A375 (cell line): ENCODE measurements around the gene OTUD7B. TPM values are rescaled to one million over a fixed set of nuclear protein-coding genes. Genes with fewer than 3 reads are reported as not detected.

Experiments used
- total RNA-seq: library from RNA; depleted of rRNA; stranded (reverse); fragments of >200 nt; shearing (Covaris generic); gene quantifications from 2 replicates; pipeline ENCODE4 v1.2.3, GENCODE V29; 2014; rRNA removed

The OTUD7B gene
- 16.3 and 16.9 TPM in 2 replicates for total RNA-seq

GRCh38 chr1:150010393-150011115, at the start of gene OTUD7B:
Gene OTUD7B (minus strand): TSS chr1:150010726. CDS start chr1:149977510, 33,216 bp downstream.

DNA sequence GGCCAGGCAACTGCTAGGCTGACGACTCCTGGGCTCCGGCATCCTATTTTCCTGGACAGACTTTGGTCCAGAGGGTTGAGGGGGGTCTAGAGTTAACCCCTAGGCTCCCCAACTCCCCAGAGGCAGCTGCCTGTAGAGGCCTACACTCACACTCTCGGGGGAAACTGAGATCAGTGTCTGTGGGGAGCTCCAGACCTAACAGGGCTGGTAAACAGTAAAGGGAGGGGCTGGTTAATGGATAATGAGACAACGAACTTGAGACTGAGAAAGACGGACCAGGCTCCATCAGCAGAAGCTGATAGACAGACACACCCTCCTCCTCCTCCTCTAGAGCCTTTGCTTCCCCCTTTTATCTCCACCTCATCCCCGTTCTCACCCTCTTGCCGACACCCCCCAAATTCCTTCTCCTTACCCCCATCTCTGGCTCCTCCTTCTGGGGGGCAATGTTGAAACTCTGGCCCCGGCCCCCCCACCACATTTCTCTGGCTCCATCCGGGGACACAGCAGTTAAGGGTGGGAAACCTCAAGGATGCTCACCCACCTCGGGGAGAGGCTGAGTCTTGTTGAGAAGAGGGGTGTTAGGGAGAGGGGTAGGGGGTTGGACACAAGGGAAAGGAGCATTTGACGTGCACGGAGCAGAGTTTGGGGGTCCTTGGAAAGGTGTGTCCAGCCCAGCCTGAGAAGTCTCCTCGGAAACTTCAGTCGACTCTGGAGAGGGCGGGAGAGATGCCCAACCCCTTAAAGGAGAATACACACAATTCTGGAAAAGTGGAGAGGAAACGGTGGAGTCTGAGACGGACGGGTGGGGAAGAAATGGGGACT, 74.1 kb downstream of the OTUD7B start, which contains the start of gene MTMR11:
Gene MTMR11, minus strand, starts transcription at position 710 of the 822 bp plus-strand sequence. Its CDS starts 232 bp downstream, at position 478.

GRCh38 chr1:149927563-149928400, 82.7 kb downstream of the OTUD7B start, which contains the start of gene SF3B4:
Gene SF3B4 (minus strand): TSS chr1:149927803. CDS start chr1:149927759, 44 bp downstream.

DNA sequence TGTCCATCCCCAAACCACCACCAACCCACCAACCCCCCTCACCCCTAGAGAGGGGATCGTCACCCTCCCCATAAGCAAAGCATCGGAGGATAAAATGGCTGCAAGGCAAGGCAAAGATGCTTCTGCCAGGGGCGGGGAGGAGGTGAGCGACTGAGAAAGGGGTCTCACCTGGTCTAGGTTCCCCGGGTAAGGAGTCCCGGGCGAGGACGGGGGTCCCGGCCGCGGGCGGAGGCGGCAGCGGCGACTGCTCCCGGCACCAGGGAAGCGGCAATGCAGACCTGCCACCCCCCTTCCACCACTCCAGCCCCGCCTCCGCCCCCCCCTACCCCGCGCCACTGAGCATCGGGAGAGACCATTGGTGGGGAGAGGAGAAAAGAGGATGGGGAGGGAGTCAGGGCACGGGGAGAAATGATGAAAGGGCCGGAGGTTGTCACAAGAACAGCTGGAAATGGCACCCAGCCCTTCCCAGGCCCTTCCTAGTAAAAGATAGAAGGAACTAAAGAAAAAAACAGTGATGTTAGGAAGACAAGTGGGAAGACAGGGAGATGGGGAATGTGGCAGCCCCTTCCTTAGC, 92.9 kb downstream of the OTUD7B start, which contains the start of gene SV2A:
Gene SV2A, minus strand, starts transcription at position 274 of the 574 bp plus-strand sequence. CDS start 4,004 bp downstream, outside the sequence.

DNA sequence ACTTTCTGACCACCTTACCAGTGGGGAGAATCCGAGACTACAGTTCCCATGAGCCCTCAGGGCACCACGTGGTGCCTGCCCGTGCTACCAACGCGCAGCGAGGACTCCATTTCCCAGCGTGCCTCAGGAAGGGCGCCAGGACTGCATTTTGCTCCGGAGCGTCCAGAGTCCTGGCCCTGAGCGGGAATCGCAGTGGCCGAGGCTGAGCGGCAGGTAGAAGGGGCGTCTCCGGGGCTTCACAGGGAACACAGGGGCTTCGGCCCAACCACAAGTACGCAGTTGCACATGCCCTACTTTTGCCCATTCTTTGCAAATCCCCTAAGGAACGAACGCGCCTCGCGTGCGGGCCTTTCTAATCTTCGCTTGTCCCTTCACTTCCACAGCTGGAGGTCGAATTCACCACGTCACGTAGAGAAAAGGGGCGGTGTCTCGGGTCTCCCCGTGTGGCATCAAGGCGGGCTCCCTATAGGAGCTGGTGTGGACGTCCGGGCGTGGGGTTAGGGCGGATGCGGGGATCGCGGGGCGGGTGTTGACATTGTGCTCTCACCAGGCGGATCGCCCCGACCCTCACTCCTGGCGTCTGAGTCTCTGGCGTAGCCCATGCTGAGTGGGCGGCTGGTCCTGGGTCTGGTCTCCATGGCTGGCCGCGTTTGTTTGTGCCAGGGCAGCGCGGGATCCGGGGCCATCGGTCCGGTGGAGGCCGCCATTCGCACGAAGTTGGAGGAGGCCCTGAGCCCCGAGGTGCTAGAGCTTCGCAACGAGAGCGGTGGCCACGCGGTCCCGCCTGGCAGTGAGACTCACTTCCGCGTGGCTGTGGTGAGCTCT, 110.9 kb downstream of the OTUD7B start, which contains the start of gene BOLA1:
Gene BOLA1, plus strand, starts transcription at position 109 of the 825 bp plus-strand sequence. Its CDS starts 492 bp downstream, at position 601.

Other genes starting within 250 kb of the OTUD7B start
- gene FCGR1A, start 228.0 kb downstream of the OTUD7B start, total RNA-seq, result not detected in 2 replicates
- gene BOLA1, start 111.2 kb downstream of the OTUD7B start, total RNA-seq, result 3.7 and 6.8 TPM in 2 replicates
- gene SV2A, start 92.9 kb downstream of the OTUD7B start, total RNA-seq, result 30.9 and 31.2 TPM in 2 replicates
- 23.6 and 28.0 TPM in 2 replicates for gene SF3B4, start 82.9 kb downstream of the OTUD7B start, total RNA-seq
- 4.0 and 4.6 TPM in 2 replicates for gene MTMR11, start 73.8 kb downstream of the OTUD7B start, total RNA-seq
- 26.6 and 31.1 TPM in 2 replicates for gene VPS45, start 57.0 kb upstream of the OTUD7B start, total RNA-seq
- 19.2 and 27.2 TPM in 2 replicates for gene PLEKHO1, start 139.2 kb upstream of the OTUD7B start, total RNA-seq
- gene ANP32E, start 225.4 kb upstream of the OTUD7B start, total RNA-seq, result 40.7 and 48.8 TPM in 2 replicates
- gene CA14, start 247.0 kb upstream of the OTUD7B start, total RNA-seq, result not detected in 2 replicates